Gastrocnemius medialis (tissue), 4 donors: ENCODE data around the gene KRT1. TPM values are rescaled to one million over a fixed set of nuclear protein-coding genes. Genes with fewer than 3 reads are reported as not detected.

ENCODE experiments used
- ATAC-seq, 2 donors: fragments of 150-250 bp; one replicate each; pipeline ENCODE4 v1.9.1; 2016
- DNase-seq, 2 donors: peaks; one replicate each; pipeline ENCODE4 v3.0.0-alpha.2; 2019
- H3K27ac ChIP-seq, 4 donors: fragments of 200-600 bp; sonication (generic); 1 replicate in 1 of 4; 2 replicates in 3 of 4; pipeline ENCODE4 v1.5.1; 2016 to 2018; ENCODE audit warnings: mild to moderate bottlenecking in 2 of 4, moderate library complexity in 1 of 4
- H3K27me3 ChIP-seq, 3 donors: fragments of 200-600 bp; sonication (generic) in 2 of 3; 1 replicate in 1 of 3; 2 replicates in 2 of 3; pipeline versions ENCODE4 v1.5.1 to v1.6.0; 2016 to 2019; ENCODE audit warnings: mild to moderate bottlenecking in 1 of 3, moderate library complexity in 1 of 3
- H3K36me3 ChIP-seq, 2 donors: fragments of 200-600 bp; sonication (generic) in 1 of 2; one replicate each; pipeline ENCODE4 v1.5.1; 2017 to 2018
- H3K4me1 ChIP-seq, 2 donors: fragments of 200-600 bp; sonication (generic) in 1 of 2; one replicate each; pipeline ENCODE4 v1.5.1; 2016 to 2017; ENCODE audit warnings: mild to moderate bottlenecking in 2 of 2
- H3K4me3 ChIP-seq, 4 donors: fragments of 200-600 bp; sonication (generic) in 3 of 4; 1 replicate in 1 of 4; 2 replicates in 3 of 4; pipeline ENCODE4 v1.5.1; 2016 to 2019; ENCODE audit warnings: mild to moderate bottlenecking in 2 of 4
- H3K9me3 ChIP-seq, 3 donors: fragments of 200-600 bp; sonication (generic) in 2 of 3; 1 replicate in 1 of 3; 2 replicates in 2 of 3; pipeline ENCODE4 v1.5.1; 2016 to 2019
- POLR2A ChIP-seq, 2 donors: fragments of 450-650 bp; IDR thresholded peaks; one replicate each; pipeline ENCODE4 v1.6.1; 2017; ENCODE audit warnings: antibody characterized with exemption in 2 of 2, mild to moderate bottlenecking in 2 of 2, moderate library complexity in 2 of 2
- in situ Hi-C, 4 donors: fragments of 200-750 bp; cut with MboI; loops; one replicate each; pipeline versions ENCODE4 v1.15.0 to v1.8.0; 2017; ENCODE audit warnings: low sequenced_read_pairs in 4 of 4
- intact Hi-C: fragments of 100-400 bp; cut with DNase I; formaldehyde crosslinking; loops from one replicate; pipeline ENCODE4 v1.15.1; 2023; ENCODE audit warnings: low total_unique reads
- total RNA-seq, 4 donors: library from RNA; depleted of rRNA; stranded (reverse); fragments of >200 nt; gene quantifications; one replicate each; pipeline versions ENCODE4 v1.1.0 to v1.2.3, GENCODE V29; 2016
- TF ChIP-seq, protein P1 (sequence below), 5 experiments: fragments of 450-650 bp in 3 of 5; fragments of 200-600 bp in 2 of 5; sonication (generic) in 2 of 5; IDR thresholded peaks in 4 of 5; conservative IDR thresholded peaks in 1 of 5; 1 replicate in 4 of 5; 2 replicates in 1 of 5; pipeline ENCODE4 v1.5.1; 2016 to 2019; ENCODE audit warnings: antibody characterized with exemption in 5 of 5, mild to moderate bottlenecking in 3 of 5, moderate library complexity in 3 of 5

Gene KRT1
- total RNA-seq, result not detected

DNA sequence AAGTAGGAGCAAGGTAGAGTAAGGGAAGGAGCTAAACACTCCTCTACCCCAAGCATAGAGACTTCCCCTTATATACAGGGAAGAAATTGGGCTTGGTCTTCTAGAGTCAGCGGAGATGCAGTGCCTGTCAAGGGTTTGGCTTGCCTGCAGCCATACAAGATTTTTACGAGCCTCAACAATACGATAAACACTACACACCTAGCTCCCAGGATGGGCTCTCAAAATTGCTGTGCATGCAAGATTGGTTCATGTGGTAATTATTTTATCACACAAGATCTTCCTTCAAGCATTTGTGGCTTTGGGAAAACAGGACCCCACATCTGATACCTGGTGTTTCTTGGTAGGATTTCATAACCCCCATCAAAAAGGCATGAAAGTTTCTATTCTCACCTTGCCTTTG lies at the start of gene KRT1:
TSS of gene KRT1 (minus strand) at position 45 of the 400 bp plus-strand sequence. CDS start 59 bp downstream, outside the sequence.
- TF ChIP-seq POLR2A (IDR thresholded peaks at IDR 0.05), result no peak
- TF ChIP-seq, protein P1, sequence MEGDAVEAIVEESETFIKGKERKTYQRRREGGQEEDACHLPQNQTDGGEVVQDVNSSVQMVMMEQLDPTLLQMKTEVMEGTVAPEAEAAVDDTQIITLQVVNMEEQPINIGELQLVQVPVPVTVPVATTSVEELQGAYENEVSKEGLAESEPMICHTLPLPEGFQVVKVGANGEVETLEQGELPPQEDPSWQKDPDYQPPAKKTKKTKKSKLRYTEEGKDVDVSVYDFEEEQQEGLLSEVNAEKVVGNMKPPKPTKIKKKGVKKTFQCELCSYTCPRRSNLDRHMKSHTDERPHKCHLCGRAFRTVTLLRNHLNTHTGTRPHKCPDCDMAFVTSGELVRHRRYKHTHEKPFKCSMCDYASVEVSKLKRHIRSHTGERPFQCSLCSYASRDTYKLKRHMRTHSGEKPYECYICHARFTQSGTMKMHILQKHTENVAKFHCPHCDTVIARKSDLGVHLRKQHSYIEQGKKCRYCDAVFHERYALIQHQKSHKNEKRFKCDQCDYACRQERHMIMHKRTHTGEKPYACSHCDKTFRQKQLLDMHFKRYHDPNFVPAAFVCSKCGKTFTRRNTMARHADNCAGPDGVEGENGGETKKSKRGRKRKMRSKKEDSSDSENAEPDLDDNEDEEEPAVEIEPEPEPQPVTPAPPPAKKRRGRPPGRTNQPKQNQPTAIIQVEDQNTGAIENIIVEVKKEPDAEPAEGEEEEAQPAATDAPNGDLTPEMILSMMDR (IDR thresholded peaks at IDR 0.05 in 4 of 5, conservative IDR thresholded peaks at IDR 0.05 in 1 of 5), result no peak
- no peak for ATAC-seq
- in situ Hi-C loops, result no loop called here

DNA sequence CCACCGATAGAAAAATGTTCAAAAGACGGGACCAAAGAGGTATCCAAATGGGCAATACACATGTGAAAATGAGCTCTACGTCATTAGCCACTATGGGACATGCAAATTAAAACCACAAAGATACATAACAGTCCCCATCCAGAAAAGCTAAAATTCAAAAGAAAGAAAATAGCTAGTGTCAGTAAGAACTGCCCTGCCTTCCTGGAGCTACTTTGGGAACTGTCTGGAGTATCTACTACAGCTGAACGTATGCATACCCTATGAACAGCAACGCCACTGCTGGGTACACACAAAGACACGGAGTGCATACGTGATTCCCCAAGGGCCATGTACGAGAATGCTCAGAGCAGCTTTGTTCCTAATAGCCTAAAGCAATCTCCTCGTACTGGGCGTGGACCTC lies 48.9 kb upstream of the KRT1 start:
- Histone ChIP-seq H3K4me3 (no peak overlapping the region), H3K27me3 (no peaks in the 10 kb centered on the region), H3K9me3 (no peaks in the 10 kb centered on the region), H3K36me3 (no peaks in the 10 kb centered on the region), H3K27ac (no peak overlapping the region), H3K4me1 (no peaks in the 10 kb centered on the region)
- in situ Hi-C loops (no loop called here), intact Hi-C loops (no loop called here)
- DNase-seq (no peak), ATAC-seq (no peak)
- TF ChIP-seq, protein P1 (IDR thresholded peaks at IDR 0.05 in 4 of 5, conservative IDR thresholded peaks at IDR 0.05 in 1 of 5), result no peak
- no peak for TF ChIP-seq POLR2A (IDR thresholded peaks at IDR 0.05)

More for the DNA sequence above, at the start of gene KRT1:
- H3K27me3 ChIP-seq, result peaks cover 0 to under 1% (median 0%) of the 10 kb centered on the region in 3 donors
- intact Hi-C loops, result no loop called here
- H3K4me3 ChIP-seq, result no peak within 1 kb of the TSS
- no peak for DNase-seq
- H3K27ac ChIP-seq, result no peak within 1 kb of the TSS
- H3K36me3 ChIP-seq, result no peaks in the 10 kb centered on the region
- H3K9me3 ChIP-seq, result no peaks in the 10 kb centered on the region
- no peaks in the 10 kb centered on the region for H3K4me1 ChIP-seq

DNA sequence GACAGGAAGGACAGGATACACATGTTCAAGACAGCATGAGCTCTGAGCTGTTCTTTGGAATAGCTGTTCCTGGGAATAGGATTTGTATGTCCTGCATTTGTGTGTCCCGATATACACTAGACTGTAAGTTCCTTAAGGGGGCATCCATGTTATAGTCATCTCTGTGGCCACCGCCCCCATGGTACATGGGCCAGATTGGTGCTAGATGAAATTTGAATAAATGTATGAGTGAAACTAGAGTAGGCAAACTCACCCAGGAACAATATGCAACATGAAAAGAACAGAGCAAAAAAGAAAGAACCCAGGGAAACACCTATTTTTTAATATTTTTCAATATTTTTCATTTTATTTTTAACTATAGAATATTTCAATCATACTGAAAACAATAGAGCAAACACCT lies 48.2 kb upstream of the KRT1 start:
- Histone ChIP-seq H3K36me3 (no peaks in the 10 kb centered on the region), H3K27me3 (no peaks in the 10 kb centered on the region), H3K4me3 (no peak overlapping the region), H3K27ac (no peak overlapping the region), H3K9me3 (no peaks in the 10 kb centered on the region), H3K4me1 (no peaks in the 10 kb centered on the region)
- DNase-seq (no peak), ATAC-seq (no peak)
- no peak for TF ChIP-seq POLR2A (IDR thresholded peaks at IDR 0.05)
- TF ChIP-seq, protein P1 (IDR thresholded peaks at IDR 0.05 in 4 of 5, conservative IDR thresholded peaks at IDR 0.05 in 1 of 5), result no peak
- intact Hi-C loops, result no loop called here
- in situ Hi-C loops, result no loop called here

DNA sequence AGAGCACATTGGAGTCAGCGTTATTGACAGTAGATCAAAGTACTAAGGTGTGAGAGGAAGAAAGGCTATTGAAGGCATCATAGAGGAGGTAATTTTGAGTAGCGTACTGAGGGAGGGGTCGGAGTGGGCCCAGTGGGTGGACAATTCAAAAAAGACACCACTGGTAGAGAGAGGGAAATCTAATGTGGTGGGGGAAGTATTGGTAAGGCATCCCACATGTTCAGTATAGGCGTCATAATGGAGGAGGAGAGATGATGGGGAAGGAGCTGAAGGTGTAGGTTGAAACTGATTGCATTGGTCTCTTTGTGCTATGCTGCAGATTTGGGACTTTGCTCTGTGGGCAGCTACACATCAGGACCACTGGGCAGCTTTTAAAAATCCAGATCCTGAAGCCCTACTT lies 46.8 kb upstream of the KRT1 start:
- Histone ChIP-seq H3K4me3 (no peak overlapping the region), H3K9me3 (no peaks in the 10 kb centered on the region), H3K36me3 (no peaks in the 10 kb centered on the region), H3K27ac (no peak overlapping the region), H3K27me3 (no peaks in the 10 kb centered on the region), H3K4me1 (no peaks in the 10 kb centered on the region)
- in situ Hi-C loops (no loop called here), intact Hi-C loops (no loop called here)
- ATAC-seq (no peak), DNase-seq (no peak)
- TF ChIP-seq, protein P1 (IDR thresholded peaks at IDR 0.05 in 4 of 5, conservative IDR thresholded peaks at IDR 0.05 in 1 of 5), result no peak
- no peak for TF ChIP-seq POLR2A (IDR thresholded peaks at IDR 0.05)

DNA sequence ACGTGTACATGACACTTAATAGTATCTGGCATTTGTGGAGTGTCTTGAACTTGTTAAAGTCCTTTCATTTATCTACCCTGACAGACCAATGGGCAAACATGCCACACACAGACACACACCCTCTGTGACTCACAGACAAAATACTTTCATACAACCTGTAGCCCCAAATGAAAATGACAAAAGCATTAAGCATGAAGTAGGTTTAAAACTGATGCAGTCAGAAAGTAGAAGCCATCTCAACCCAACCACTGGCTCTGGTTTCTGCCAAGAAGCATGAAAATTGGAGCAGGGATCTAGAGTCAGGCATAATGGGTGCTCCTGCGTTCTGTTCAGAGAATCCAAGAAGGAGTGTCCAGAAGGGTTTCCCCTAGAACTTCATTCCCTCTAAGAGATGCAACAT lies 46.2 kb upstream of the KRT1 start:
- DNase-seq, result no peak
- H3K4me1 ChIP-seq, result no peaks in the 10 kb centered on the region
- ATAC-seq, result no peak
- H3K9me3 ChIP-seq, result no peaks in the 10 kb centered on the region
- in situ Hi-C loops (no loop called here), intact Hi-C loops (no loop called here)
- TF ChIP-seq POLR2A (IDR thresholded peaks at IDR 0.05), result no peak
- TF ChIP-seq, protein P1 (IDR thresholded peaks at IDR 0.05 in 4 of 5, conservative IDR thresholded peaks at IDR 0.05 in 1 of 5), result no peak
- no peaks in the 10 kb centered on the region for H3K27me3 ChIP-seq
- no peaks in the 10 kb centered on the region for H3K36me3 ChIP-seq
- no peak overlapping the region for H3K27ac ChIP-seq
- H3K4me3 ChIP-seq, result no peak overlapping the region
